AG04450 (cell line): Measurements from ENCODE around the gene DLL4. TPM values are rescaled to one million over a fixed set of nuclear protein-coding genes. Genes with fewer than 3 reads are reported as not detected.
A peak's percentile ranks its signal among the peaks of the same experiment; 100 is the strongest.

ENCODE experiments used
- CTCF ChIA-PET: fragments of 300-600, 350-600 bp; formaldehyde crosslinking; extraction: SDS; loops from one replicate; lab custom pipeline; 2022; ENCODE audit warnings: antibody characterized with exemption, inconsistent platforms; lab: Charles Lee
- POLR2A ChIA-PET: fragments of 350-600 bp; formaldehyde crosslinking; extraction: SDS; loops from one replicate; lab custom pipeline; 2021; ENCODE audit warnings: antibody characterized with exemption, inconsistent platforms; lab: Yijun Ruan, JAX
- DNase-seq: peaks from one replicate; pipeline ENCODE4 v3.0.0-alpha.2; 2011; ENCODE audit warnings: low read depth, low spot score
- H3K27ac ChIP-seq: one replicate; pipeline ENCODE4 v1.5.1; 2012; ENCODE audit warnings: low read depth, low read length, control low read depth
- H3K27me3 ChIP-seq: one replicate; pipeline ENCODE4 v1.6.0; 2012; ENCODE audit warnings: low read length; ENCODE audit not compliant: control insufficient read depth, insufficient read depth
- H3K4me3 ChIP-seq: 2 replicates; pipeline ENCODE4 v1.5.1; 2011; ENCODE audit warnings: mild to moderate bottlenecking, low read depth, low read length, control low read depth
- H3K9me3 ChIP-seq: 2 replicates; pipeline ENCODE4 v1.5.1; 2012; ENCODE audit warnings: low read length; ENCODE audit not compliant: control insufficient read depth, insufficient read depth
- polyA plus RNA-seq: library from polyadenylated mRNA; depleted of rRNA; stranded (reverse); fragments of >200 nt; gene quantifications from 2 replicates; pipeline ENCODE4 v1.2.3, GENCODE V29; 2011
- TF ChIP-seq, protein P1 (sequence below): IDR thresholded peaks from 2 replicates; pipeline ENCODE4 v1.5.1; 2011; ENCODE audit warnings: low read depth, low read length, control low read depth, inconsistent platforms

Gene DLL4
- polyA plus RNA-seq, 1 experiment, result 1.5 TPM

DNA sequence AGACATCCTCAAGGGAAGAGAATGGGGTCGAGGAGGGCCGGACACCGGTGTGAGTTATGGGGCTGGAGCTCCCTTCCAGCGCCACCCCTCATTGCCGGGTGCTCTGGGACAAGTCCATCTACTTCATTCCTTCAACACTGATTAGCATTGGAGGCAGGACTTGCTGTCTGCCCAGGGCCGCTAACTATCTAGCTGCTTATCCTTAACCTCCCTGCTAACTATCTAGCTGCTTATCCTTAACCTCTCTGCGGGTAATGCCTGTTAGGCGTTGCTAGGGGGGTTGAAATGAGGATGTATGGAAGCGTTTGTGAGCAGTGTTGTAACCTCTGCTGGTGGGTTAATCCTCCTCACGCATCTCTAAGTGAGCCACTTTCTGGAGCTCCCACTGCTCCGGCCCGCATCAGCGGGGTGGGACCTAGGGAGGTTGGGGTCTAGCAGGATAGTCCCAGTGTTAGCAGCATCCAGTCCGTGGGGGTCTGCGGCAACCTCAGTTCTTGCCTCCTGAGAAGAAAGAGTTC lies 13.3 kb downstream of the DLL4 start:
- Histone ChIP-seq H3K27me3 (no peaks in the 10 kb centered on the region), H3K9me3 (no peaks in the 10 kb centered on the region), H3K4me3 (peak overlapping the region; percentile 54), H3K27ac (peak overlapping the region; percentile 81)
- TF ChIP-seq, protein P1, sequence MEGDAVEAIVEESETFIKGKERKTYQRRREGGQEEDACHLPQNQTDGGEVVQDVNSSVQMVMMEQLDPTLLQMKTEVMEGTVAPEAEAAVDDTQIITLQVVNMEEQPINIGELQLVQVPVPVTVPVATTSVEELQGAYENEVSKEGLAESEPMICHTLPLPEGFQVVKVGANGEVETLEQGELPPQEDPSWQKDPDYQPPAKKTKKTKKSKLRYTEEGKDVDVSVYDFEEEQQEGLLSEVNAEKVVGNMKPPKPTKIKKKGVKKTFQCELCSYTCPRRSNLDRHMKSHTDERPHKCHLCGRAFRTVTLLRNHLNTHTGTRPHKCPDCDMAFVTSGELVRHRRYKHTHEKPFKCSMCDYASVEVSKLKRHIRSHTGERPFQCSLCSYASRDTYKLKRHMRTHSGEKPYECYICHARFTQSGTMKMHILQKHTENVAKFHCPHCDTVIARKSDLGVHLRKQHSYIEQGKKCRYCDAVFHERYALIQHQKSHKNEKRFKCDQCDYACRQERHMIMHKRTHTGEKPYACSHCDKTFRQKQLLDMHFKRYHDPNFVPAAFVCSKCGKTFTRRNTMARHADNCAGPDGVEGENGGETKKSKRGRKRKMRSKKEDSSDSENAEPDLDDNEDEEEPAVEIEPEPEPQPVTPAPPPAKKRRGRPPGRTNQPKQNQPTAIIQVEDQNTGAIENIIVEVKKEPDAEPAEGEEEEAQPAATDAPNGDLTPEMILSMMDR, result no peak
- DNase-seq, result no peak
- CTCF ChIA-PET, result interaction anchor here (0.8 to 4.3 kb wide), 19 partner anchors 10 to 302 kb away, joined by 3 to 89 read pairs (median 6); partner anchors contain the start of genes CHAC1 and VPS18
- POLR2A ChIA-PET, result interaction anchor here (0.6 to 3.2 kb wide), 9 partner anchors 11 to 76 kb away, joined by 3 to 29 read pairs (median 4); partner anchors contain the start of gene CHAC1

DNA sequence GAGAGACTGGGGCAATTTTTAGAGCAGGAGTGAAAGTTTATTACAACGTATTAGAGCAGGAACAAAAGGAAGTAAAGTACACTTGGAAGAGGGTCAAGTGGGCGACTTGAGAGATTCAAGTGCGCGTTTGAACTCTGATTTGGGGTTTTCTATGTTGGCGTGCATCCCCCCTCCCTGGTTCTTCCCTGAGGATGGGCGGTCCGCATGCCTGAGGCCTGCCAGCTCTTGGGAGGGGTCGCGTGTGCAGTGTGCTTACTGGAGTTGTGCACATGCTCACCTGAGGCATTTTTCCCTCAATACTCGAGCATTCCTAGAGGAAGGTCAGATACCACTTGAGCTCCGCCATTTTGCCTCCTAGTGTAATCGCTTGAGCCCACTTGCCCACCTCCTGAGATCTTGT lies 13.7 kb downstream of the DLL4 start:
- TF ChIP-seq, protein P1, result no peak

DNA sequence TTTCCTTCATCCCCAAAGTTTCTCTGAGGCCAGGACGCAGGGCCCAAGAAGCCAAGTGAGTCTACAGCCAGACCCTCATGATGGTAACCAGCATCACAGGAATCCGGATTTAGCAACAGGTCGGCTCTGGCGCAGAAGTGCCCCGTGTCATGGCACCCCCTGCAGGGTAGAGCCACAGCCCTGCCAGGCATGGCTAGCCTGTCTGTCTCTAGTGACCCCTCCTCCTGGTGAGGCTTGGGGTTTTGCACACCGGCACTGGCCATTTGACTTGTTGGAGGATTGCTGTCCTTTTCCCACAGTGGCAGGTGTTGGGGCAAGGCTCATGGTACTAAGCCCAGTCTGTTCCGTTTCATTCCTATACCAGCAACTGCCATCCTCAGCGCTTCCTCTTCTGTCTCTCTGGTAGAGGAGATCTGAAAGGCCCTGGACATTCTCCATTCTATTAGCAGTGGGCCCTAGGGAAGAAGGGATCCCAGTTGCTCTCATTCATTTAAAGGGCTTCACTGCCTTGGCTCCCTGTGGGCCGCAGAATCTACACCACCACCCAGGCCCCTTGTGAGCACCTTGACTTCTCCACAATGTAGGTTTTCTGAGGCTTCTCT lies 14.7 kb downstream of the DLL4 start:
- no peak for DNase-seq
- H3K27me3 ChIP-seq, result no peaks in the 10 kb centered on the region
- H3K9me3 ChIP-seq, result no peaks in the 10 kb centered on the region
- TF ChIP-seq, protein P1, result no peak
- no peak overlapping the region for H3K27ac ChIP-seq
- POLR2A ChIA-PET, result no interaction called here
- CTCF ChIA-PET, result interaction anchor here (3.8 to 4.3 kb wide), 2 partner anchors 13 to 76 kb away, joined by 30 to 89 read pairs; no protein-coding TSS in a partner anchor
- no peak overlapping the region for H3K4me3 ChIP-seq

More for the DNA sequence above, 13.7 kb downstream of the DLL4 start:
- Histone ChIP-seq H3K27ac (no peak overlapping the region), H3K4me3 (no peak overlapping the region), H3K27me3 (no peaks in the 10 kb centered on the region), H3K9me3 (no peaks in the 10 kb centered on the region)
- CTCF ChIA-PET, result interaction anchor here (0.8 to 4.3 kb wide), 14 partner anchors 9 to 302 kb away, joined by 3 to 89 read pairs (median 12); partner anchors contain the start of genes CHAC1 and VPS18
- DNase-seq, result no peak
- POLR2A ChIA-PET, result interaction anchor here (1.1 to 3.2 kb wide), 2 partner anchors 10 to 17 kb away, joined by 4 to 29 read pairs; partner anchors contain the start of gene CHAC1

- H3K27me3 ChIP-seq, result no peaks in the 10 kb centered on the region
- H3K4me3 ChIP-seq, result no peak overlapping the region
- no peaks in the 10 kb centered on the region for H3K9me3 ChIP-seq
- no peak for DNase-seq
- no peak overlapping the region for H3K27ac ChIP-seq
- ChIA-PET POLR2A (no interaction called here), CTCF (no interaction called here)
- TF ChIP-seq, protein P1, result no peak
These were observed 15.6 kb downstream of the DLL4 start for GRCh38 chr15:40944510-40945296.
